GM10248 (cell line): ENCODE measurements around the gene ABHD2.
"Not testable (repeated sequence)": the region's sequence is repeated elsewhere in the genome, so short reads cannot be mapped to it uniquely, and the experiment has no call there.

Source experiments
- CTCF ChIA-PET: fragments of 300-600 bp; sonication (Branson Sonifier 250); formaldehyde crosslinking; extraction: SDS; loops from one replicate; lab custom pipeline; 2021; ENCODE audit warnings: antibody characterized with exemption; lab: Yijun Ruan, JAX
- POLR2A ChIA-PET: fragments of 350-650 bp; sonication (Branson Sonifier 250); formaldehyde crosslinking; extraction: SDS; loops from one replicate; lab custom pipeline; 2020; ENCODE audit warnings: antibody characterized with exemption; lab: Yijun Ruan, JAX
- DNase-seq: peaks from one replicate; pipeline ENCODE4 v3.0.0; 2012; ENCODE audit errors: extremely low spot score
- TF ChIP-seq, protein P1 (sequence below): IDR thresholded peaks from 2 replicates; pipeline ENCODE4 v1.5.1; 2012; ENCODE audit warnings: mild to moderate bottlenecking, low read depth; ENCODE audit errors: extremely low read depth, missing control alignments, control extremely low read depth

Gene ABHD2

GRCh38 chr15:89132611-89133507, 44.6 kb downstream of the ABHD2 start:
- CTCF ChIA-PET: interaction anchor here (0.7 to 10.4 kb wide), 14 partner anchors 9 to 1192 kb away, joined by 3 to 123 read pairs (median 4); no protein-coding TSS in a partner anchor
- TF ChIP-seq, protein P1, sequence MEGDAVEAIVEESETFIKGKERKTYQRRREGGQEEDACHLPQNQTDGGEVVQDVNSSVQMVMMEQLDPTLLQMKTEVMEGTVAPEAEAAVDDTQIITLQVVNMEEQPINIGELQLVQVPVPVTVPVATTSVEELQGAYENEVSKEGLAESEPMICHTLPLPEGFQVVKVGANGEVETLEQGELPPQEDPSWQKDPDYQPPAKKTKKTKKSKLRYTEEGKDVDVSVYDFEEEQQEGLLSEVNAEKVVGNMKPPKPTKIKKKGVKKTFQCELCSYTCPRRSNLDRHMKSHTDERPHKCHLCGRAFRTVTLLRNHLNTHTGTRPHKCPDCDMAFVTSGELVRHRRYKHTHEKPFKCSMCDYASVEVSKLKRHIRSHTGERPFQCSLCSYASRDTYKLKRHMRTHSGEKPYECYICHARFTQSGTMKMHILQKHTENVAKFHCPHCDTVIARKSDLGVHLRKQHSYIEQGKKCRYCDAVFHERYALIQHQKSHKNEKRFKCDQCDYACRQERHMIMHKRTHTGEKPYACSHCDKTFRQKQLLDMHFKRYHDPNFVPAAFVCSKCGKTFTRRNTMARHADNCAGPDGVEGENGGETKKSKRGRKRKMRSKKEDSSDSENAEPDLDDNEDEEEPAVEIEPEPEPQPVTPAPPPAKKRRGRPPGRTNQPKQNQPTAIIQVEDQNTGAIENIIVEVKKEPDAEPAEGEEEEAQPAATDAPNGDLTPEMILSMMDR: no peak
- POLR2A ChIA-PET: no interaction called here
- DNase-seq: no peak

DNA sequence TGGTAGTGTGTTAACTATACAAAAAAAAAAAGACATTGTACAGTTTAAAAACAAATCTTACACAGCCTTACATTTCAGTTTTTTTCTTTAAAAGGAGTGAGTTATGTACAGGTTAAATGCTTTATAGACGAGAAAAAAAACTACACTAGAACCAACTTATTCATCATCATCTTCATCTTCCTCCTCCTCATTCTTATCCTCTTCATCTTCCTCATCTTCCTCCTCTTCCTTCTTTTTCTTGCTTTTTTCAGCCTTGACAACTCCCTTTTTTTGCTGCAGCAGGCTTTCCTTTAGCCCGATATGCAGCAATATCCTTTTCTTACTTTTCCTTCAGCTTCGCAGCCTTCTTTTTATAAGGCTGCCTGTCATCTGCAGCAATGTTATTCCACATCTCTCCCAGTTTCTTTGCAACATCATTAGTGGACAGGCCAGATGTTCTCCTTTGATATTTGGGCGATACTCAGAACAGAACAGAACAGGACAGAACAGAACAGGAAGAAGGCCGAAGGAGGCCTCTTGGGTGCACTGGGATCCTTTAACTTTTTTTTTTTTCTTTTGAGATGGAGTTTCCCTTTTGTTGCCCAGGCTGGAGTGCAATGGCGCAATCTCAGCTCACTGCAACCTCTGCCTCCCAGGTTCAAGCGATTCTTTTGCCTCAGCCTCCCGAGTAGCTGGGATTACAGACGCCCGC, 47.3 kb downstream of the ABHD2 start:
- not testable (repeated sequence) for DNase-seq
- POLR2A ChIA-PET: interaction anchor here (0.6 kb wide), 1 partner anchor 741 kb away, joined by 4 read pairs; no protein-coding TSS in a partner anchor
- CTCF ChIA-PET: interaction anchor here (1.0 kb wide), 1 partner anchor 16 kb away, joined by 3 read pairs; no protein-coding TSS in a partner anchor

DNA sequence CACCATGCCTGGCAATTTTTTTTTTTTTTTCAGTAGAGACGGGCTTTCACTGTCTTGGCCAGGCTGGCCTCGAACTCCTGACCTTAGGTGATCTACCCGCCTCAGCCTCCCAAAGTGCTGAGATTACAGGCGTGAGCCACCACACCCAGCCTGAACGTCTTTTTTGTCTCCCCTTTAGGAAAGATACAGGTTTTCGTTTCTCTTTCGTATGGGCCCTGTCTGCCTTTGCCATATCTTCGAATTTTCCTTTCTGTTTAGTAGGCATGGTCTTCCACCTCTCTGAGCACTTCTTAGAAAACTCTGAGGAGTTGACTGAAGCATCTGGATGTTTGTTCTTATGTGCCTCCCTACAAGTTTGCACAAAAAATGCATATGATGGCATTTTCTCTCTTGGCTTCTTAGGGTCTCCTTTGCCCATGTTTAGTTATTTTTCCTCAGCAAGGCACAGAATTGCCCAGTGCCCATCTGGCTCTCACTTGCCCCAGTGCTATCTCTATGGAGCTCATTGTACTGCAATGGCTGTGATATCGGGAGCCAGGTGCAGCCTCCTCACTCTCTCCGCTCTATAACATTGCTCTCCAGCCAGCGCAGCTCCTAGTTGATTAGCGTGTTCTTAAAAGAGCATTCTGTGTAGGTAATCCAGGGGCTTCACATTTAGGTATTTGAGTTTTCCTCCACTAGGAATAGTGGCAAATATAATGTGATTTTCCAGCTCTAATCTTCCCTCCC, 48.0 kb downstream of the ABHD2 start:
- CTCF ChIA-PET: interaction anchor here (1.0 kb wide), 1 partner anchor 15 kb away, joined by 3 read pairs; no protein-coding TSS in a partner anchor

DNA sequence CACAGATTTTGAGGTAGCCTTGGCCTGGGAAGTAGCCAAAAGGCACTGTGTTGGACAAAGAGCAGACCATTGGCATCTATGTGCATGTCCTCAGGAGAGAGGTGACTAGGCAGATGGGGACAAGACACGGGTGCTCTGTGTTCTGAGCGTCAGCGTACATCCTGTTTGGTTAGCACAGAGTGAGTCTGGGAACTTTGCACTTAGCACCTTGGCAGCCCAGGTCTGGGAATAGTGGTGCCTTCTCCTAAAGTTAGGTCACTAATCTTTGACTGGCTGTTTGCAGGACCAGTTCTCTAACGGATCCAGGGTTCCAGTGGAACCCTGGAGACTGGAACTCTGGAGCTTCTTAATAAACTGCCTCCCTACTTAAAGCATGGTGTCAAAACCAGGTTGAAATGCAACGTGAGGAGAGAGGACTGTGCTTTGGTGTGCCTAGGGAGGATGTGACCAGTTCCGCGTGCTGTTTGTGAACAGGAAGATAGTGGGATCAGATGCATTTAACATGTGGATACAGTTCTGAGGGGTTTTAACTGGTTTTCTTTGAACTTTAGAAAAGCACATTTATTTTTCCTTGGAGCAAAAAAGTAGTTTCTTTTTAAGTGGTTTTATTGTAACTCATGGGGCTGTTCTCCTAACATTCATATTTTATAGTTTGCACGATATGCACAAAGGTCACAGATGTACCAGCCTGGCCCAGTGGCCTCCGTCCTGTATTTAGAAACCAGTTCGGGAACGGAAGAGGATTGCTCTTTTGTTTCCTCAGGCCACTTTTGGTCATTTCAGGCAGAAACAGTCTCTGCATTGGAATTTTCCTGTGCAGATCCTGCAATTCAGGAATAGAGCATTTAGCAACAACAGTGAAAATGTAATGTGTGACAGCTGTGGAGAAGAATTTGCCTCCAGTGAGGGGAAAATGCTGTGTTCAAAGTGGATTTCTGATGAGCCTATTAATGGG, 48.8 kb downstream of the ABHD2 start:
- POLR2A ChIA-PET: no interaction called here

More for the DNA sequence above, 48.0 kb downstream of the ABHD2 start:
- TF ChIP-seq, protein P1: no peak
- POLR2A ChIA-PET: no interaction called here
- DNase-seq: no peak

GRCh38 chr15:89137926-89138325, 49.7 kb downstream of the ABHD2 start:
- ChIA-PET CTCF (interaction anchor here (1.6 to 1.9 kb wide), 3 partner anchors 9 to 80 kb away, joined by 4 to 11 read pairs (median 6); no protein-coding TSS in a partner anchor), POLR2A (no interaction called here)
- DNase-seq: no peak
- TF ChIP-seq, protein P1: no peak

More for the DNA sequence above, 48.8 kb downstream of the ABHD2 start:
- DNase-seq: no peak
- TF ChIP-seq, protein P1: no peak
- CTCF ChIA-PET: interaction anchor here (1.0 kb wide), 1 partner anchor 14 kb away, joined by 3 read pairs; no protein-coding TSS in a partner anchor
